ENCODE data around the gene MED15. TPM values are rescaled to one million over a fixed set of nuclear protein-coding genes. Genes with fewer than 3 reads are reported as not detected.

Gene MED15
- total and polyA plus RNA-seq, 2 experiments from 2014 or later: 29.2 to 43.5 TPM

DNA sequence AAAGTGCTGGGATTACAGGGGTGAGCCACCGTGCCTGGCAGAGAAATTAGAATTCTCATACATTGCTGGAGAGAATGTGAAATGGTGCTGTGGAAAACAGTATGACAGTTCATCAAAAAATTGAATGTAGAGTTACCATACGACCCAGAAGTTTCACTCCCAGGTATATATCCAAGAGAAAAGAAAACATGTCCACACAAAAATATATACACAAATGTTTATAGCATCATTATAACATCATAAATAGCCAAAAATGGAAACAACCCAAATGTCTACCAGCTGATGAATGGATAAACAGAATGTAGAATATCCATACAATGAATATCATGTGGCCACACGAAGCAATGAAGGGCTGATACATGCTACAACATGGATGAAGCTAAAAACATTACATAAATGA lies 34.6 kb downstream of the MED15 start:
- H3K9me3 Mint-ChIP-seq: no peaks in the 10 kb centered on the region
- no peak overlapping the region for H3K4me2 ChIP-seq
- peaks cover 57% of the 10 kb centered on the region for H3K36me3 Mint-ChIP-seq (ENCODE audit: low read depth)
- peaks cover 27% of the 10 kb centered on the region for H3K79me2 ChIP-seq (replicated peaks; ENCODE audit: insufficient read depth)
- H2AFZ ChIP-seq: no peak overlapping the region
- H3F3A ChIP-seq (replicated peaks; ENCODE audit: low read depth): no peaks in the 10 kb centered on the region
- no peaks in the 10 kb centered on the region for H3K27me3 ChIP-seq (ENCODE audit: insufficient read depth)
- H3K27ac ChIP-seq (ENCODE audit: low read depth): no peak overlapping the region
- DNase-seq (ENCODE audit: low spot score) (no peak), ATAC-seq (no peak)
- H3K27me3 Mint-ChIP-seq (ENCODE audit: insufficient read depth, low read depth, poor library complexity): peaks cover 6% of the 10 kb centered on the region
- H3K36me3 ChIP-seq (ENCODE audit: insufficient read depth): peaks cover 11% of the 10 kb centered on the region
- H3K4me1 ChIP-seq (ENCODE audit: insufficient read depth): no peaks in the 10 kb centered on the region
- H3K27ac Mint-ChIP-seq: no peak overlapping the region
- no peak overlapping the region for H3K4me3 Mint-ChIP-seq
- H4K20me1 ChIP-seq (replicated peaks; ENCODE audit: insufficient read depth): peaks cover 4% of the 10 kb centered on the region; the same call in 1 of the 2 replicates
- H3K9me2 ChIP-seq (ENCODE audit: insufficient read depth): no peaks in the 10 kb centered on the region
- H3K4me1 Mint-ChIP-seq: peaks cover 9% of the 10 kb centered on the region; the same call in 2 of the 3 replicates
- H3K4me3 ChIP-seq: no peak overlapping the region
- TF ChIP-seq, protein P1, sequence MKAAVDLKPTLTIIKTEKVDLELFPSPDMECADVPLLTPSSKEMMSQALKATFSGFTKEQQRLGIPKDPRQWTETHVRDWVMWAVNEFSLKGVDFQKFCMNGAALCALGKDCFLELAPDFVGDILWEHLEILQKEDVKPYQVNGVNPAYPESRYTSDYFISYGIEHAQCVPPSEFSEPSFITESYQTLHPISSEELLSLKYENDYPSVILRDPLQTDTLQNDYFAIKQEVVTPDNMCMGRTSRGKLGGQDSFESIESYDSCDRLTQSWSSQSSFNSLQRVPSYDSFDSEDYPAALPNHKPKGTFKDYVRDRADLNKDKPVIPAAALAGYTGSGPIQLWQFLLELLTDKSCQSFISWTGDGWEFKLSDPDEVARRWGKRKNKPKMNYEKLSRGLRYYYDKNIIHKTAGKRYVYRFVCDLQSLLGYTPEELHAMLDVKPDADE (IDR thresholded peaks at IDR 0.05): no peak
- TF ChIP-seq NANOG (IDR thresholded peaks at IDR 0.05; ENCODE audit: borderline replicate concordance) (no peak), EZH2 (IDR thresholded peaks at IDR 0.05; ENCODE audit: low read depth, unreplicated experiment) (no peak), CREB1 (CRISPR knock-in tag; IDR thresholded peaks at IDR 0.05; ENCODE audit: low read depth) (no peak), STAT1 (IDR thresholded peaks at IDR 0.05; ENCODE audit: unreplicated experiment) (no peak), JUNB (IDR thresholded peaks at IDR 0.05; ENCODE audit: unreplicated experiment) (no peak), ZNF114 (CRISPR knock-in tag; IDR thresholded peaks at IDR 0.05) (no peak), POLR2AphosphoS5 (IDR thresholded peaks at IDR 0.05; ENCODE audit: low read depth) (no peak), EZH2phosphoT487 (IDR thresholded peaks at IDR 0.05; ENCODE audit: unreplicated experiment) (no peak), ZNF331 (CRISPR knock-in tag; IDR thresholded peaks at IDR 0.05; ENCODE audit: low read depth) (no peak)
- TF ChIP-seq, protein P2, sequence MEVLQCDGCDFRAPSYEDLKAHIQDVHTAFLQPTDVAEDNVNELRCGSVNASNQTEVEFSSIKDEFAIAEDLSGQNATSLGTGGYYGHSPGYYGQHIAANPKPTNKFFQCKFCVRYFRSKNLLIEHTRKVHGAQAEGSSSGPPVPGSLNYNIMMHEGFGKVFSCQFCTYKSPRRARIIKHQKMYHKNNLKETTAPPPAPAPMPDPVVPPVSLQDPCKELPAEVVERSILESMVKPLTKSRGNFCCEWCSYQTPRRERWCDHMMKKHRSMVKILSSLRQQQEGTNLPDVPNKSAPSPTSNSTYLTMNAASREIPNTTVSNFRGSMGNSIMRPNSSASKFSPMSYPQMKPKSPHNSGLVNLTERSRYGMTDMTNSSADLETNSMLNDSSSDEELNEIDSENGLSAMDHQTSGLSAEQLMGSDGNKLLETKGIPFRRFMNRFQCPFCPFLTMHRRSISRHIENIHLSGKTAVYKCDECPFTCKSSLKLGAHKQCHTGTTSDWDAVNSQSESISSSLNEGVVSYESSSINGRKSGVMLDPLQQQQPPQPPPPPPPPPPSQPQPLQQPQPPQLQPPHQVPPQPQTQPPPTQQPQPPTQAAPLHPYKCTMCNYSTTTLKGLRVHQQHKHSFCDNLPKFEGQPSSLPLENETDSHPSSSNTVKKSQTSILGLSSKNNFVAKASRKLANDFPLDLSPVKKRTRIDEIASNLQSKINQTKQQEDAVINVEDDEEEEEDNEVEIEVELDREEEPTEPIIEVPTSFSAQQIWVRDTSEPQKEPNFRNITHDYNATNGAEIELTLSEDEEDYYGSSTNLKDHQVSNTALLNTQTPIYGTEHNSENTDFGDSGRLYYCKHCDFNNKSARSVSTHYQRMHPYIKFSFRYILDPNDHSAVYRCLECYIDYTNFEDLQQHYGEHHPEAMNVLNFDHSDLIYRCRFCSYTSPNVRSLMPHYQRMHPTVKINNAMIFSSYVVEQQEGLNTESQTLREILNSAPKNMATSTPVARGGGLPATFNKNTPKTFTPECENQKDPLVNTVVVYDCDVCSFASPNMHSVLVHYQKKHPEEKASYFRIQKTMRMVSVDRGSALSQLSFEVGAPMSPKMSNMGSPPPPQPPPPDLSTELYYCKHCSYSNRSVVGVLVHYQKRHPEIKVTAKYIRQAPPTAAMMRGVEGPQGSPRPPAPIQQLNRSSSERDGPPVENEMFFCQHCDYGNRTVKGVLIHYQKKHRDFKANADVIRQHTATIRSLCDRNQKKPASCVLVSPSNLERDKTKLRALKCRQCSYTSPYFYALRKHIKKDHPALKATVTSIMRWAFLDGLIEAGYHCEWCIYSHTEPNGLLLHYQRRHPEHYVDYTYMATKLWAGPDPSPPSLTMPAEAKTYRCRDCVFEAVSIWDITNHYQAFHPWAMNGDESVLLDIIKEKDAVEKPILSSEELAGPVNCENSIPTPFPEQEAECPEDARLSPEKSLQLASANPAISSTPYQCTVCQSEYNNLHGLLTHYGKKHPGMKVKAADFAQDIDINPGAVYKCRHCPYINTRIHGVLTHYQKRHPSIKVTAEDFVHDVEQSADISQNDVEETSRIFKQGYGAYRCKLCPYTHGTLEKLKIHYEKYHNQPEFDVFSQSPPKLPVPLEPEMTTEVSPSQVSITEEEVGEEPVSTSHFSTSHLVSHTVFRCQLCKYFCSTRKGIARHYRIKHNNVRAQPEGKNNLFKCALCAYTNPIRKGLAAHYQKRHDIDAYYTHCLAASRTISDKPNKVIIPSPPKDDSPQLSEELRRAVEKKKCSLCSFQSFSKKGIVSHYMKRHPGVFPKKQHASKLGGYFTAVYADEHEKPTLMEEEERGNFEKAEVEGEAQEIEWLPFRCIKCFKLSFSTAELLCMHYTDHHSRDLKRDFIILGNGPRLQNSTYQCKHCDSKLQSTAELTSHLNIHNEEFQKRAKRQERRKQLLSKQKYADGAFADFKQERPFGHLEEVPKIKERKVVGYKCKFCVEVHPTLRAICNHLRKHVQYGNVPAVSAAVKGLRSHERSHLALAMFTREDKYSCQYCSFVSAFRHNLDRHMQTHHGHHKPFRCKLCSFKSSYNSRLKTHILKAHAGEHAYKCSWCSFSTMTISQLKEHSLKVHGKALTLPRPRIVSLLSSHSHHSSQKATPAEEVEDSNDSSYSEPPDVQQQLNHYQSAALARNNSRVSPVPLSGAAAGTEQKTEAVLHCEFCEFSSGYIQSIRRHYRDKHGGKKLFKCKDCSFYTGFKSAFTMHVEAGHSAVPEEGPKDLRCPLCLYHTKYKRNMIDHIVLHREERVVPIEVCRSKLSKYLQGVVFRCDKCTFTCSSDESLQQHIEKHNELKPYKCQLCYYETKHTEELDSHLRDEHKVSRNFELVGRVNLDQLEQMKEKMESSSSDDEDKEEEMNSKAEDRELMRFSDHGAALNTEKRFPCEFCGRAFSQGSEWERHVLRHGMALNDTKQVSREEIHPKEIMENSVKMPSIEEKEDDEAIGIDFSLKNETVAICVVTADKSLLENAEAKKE (CRISPR knock-in tag; IDR thresholded peaks at IDR 0.05): no peak
- TF ChIP-seq, protein P3, sequence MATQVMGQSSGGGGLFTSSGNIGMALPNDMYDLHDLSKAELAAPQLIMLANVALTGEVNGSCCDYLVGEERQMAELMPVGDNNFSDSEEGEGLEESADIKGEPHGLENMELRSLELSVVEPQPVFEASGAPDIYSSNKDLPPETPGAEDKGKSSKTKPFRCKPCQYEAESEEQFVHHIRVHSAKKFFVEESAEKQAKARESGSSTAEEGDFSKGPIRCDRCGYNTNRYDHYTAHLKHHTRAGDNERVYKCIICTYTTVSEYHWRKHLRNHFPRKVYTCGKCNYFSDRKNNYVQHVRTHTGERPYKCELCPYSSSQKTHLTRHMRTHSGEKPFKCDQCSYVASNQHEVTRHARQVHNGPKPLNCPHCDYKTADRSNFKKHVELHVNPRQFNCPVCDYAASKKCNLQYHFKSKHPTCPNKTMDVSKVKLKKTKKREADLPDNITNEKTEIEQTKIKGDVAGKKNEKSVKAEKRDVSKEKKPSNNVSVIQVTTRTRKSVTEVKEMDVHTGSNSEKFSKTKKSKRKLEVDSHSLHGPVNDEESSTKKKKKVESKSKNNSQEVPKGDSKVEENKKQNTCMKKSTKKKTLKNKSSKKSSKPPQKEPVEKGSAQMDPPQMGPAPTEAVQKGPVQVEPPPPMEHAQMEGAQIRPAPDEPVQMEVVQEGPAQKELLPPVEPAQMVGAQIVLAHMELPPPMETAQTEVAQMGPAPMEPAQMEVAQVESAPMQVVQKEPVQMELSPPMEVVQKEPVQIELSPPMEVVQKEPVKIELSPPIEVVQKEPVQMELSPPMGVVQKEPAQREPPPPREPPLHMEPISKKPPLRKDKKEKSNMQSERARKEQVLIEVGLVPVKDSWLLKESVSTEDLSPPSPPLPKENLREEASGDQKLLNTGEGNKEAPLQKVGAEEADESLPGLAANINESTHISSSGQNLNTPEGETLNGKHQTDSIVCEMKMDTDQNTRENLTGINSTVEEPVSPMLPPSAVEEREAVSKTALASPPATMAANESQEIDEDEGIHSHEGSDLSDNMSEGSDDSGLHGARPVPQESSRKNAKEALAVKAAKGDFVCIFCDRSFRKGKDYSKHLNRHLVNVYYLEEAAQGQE (IDR thresholded peaks at IDR 0.05; ENCODE audit: unreplicated experiment): no peak
- TF ChIP-seq, protein P4, sequence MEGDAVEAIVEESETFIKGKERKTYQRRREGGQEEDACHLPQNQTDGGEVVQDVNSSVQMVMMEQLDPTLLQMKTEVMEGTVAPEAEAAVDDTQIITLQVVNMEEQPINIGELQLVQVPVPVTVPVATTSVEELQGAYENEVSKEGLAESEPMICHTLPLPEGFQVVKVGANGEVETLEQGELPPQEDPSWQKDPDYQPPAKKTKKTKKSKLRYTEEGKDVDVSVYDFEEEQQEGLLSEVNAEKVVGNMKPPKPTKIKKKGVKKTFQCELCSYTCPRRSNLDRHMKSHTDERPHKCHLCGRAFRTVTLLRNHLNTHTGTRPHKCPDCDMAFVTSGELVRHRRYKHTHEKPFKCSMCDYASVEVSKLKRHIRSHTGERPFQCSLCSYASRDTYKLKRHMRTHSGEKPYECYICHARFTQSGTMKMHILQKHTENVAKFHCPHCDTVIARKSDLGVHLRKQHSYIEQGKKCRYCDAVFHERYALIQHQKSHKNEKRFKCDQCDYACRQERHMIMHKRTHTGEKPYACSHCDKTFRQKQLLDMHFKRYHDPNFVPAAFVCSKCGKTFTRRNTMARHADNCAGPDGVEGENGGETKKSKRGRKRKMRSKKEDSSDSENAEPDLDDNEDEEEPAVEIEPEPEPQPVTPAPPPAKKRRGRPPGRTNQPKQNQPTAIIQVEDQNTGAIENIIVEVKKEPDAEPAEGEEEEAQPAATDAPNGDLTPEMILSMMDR (conservative IDR thresholded peaks at IDR 0.05; ENCODE audit: low read depth in 2 of 2): no peak
